ENCODE measurements around the gene ATP12A. TPM values are rescaled to one million over a fixed set of nuclear protein-coding genes. Genes with fewer than 3 reads are reported as not detected.

ATP12A gene
- total RNA-seq, 4 donors from 2014 or later = not detected

DNA sequence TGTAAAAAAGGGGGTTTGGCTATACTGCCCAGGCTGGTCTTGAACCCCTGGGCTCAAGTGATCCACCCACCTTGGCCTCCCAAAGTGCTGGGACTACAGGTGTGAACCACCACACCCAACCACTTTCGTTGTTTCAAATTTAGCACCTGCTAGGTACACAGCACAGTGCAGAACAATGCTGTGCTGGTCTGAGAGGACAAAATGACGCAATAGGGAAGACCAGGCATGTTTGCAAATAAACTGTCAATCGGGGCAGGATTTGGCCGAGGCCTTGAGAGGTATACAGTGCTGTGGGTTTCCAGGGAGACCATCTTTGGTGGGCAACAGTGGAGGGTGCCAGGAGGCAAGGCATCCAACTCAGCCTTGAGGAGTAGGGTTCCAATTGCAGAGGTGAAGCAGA, 37.0 kb downstream of the ATP12A start:
- peaks cover 7 to 10% (median 9%) of the 10 kb centered on the region in 4 donors for H3K4me1 ChIP-seq
- intact Hi-C loops (cut with DNase I) = no loop called here
- H3K27me3 ChIP-seq = peaks cover 0 to 25% (median 0%) of the 10 kb centered on the region in 4 donors
- TF ChIP-seq, protein P1, sequence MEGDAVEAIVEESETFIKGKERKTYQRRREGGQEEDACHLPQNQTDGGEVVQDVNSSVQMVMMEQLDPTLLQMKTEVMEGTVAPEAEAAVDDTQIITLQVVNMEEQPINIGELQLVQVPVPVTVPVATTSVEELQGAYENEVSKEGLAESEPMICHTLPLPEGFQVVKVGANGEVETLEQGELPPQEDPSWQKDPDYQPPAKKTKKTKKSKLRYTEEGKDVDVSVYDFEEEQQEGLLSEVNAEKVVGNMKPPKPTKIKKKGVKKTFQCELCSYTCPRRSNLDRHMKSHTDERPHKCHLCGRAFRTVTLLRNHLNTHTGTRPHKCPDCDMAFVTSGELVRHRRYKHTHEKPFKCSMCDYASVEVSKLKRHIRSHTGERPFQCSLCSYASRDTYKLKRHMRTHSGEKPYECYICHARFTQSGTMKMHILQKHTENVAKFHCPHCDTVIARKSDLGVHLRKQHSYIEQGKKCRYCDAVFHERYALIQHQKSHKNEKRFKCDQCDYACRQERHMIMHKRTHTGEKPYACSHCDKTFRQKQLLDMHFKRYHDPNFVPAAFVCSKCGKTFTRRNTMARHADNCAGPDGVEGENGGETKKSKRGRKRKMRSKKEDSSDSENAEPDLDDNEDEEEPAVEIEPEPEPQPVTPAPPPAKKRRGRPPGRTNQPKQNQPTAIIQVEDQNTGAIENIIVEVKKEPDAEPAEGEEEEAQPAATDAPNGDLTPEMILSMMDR (IDR thresholded peaks at IDR 0.05) = no peak
- TF ChIP-seq EP300 (IDR thresholded peaks at IDR 0.05) = no peak
- no peak for TF ChIP-seq POLR2A (IDR thresholded peaks at IDR 0.05; ENCODE audit: low read depth)
- TF ChIP-seq POLR2AphosphoS5 (IDR thresholded peaks at IDR 0.05) = no peak
- H3K27ac ChIP-seq (replicated peaks in 1 of 4) = no peak overlapping the region
- H3K36me3 ChIP-seq = no peaks in the 10 kb centered on the region
- no peaks in the 10 kb centered on the region for H3K9me3 ChIP-seq
- 62% methylated on average over 4 of the region's 4 CpGs for WGBS
- H3K4me3 ChIP-seq = no peak overlapping the region
- DNase-seq (ENCODE audit: extremely low spot score) = no peak

- intact Hi-C loops (cut with DNase I) = no loop called here
- no peak overlapping the region for H3K4me3 ChIP-seq
- peaks cover 0 to 25% (median 0%) of the 10 kb centered on the region in 4 donors for H3K27me3 ChIP-seq
- H3K9me3 ChIP-seq = no peaks in the 10 kb centered on the region
- 90% methylated on average over 39 of the region's 40 CpGs for WGBS
- DNase-seq (ENCODE audit: extremely low spot score) = no peak
- H3K27ac ChIP-seq (replicated peaks in 1 of 4) = no peak overlapping the region
- no peaks in the 10 kb centered on the region for H3K36me3 ChIP-seq
- no peaks in the 10 kb centered on the region for H3K4me1 ChIP-seq
- TF ChIP-seq, protein P1 (IDR thresholded peaks at IDR 0.05) = no peak
- TF ChIP-seq EP300 (IDR thresholded peaks at IDR 0.05) (no peak), POLR2A (IDR thresholded peaks at IDR 0.05; ENCODE audit: low read depth) (no peak), POLR2AphosphoS5 (IDR thresholded peaks at IDR 0.05) (no peak)
Observed at GRCh38 chr13:24718192-24718965, 38.2 kb downstream of the ATP12A start.

DNA sequence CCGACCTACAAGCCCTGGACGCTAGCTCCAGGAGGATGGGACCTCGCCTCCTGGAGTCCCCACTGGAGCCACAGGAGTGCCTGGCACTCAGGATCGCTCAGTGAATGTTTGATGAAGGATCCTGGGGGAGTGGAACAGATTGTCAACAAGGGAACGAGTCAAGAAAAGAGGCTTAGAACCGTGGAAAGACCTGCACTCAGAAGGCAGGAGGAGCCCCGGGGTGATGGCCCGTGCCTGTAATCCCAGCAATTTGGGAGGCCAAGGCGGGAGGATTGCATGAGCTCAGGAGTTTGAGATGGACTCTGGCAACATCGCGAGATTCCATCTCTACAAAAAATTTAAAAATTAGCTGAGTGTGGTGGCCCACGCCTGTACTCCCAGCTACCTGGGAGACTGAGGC, 38.9 kb downstream of the ATP12A start:
- WGBS = 87% methylated on average over 12 of the region's 12 CpGs
- Histone ChIP-seq H3K27me3 (peaks cover 0 to 25% (median 0%) of the 10 kb centered on the region in 4 donors), H3K4me3 (no peak overlapping the region), H3K36me3 (no peaks in the 10 kb centered on the region), H3K9me3 (no peaks in the 10 kb centered on the region), H3K4me1 (no peaks in the 10 kb centered on the region), H3K27ac (replicated peaks in 1 of 4) (no peak overlapping the region)
- intact Hi-C loops (cut with DNase I) = no loop called here
- TF ChIP-seq POLR2A (IDR thresholded peaks at IDR 0.05; ENCODE audit: low read depth) = no peak
- TF ChIP-seq POLR2AphosphoS5 (IDR thresholded peaks at IDR 0.05) = no peak
- TF ChIP-seq, protein P1 (IDR thresholded peaks at IDR 0.05) = no peak
- no peak for TF ChIP-seq EP300 (IDR thresholded peaks at IDR 0.05)
- DNase-seq (ENCODE audit: extremely low spot score) = no peak

- intact Hi-C loops (cut with DNase I) = no loop called here
- Histone ChIP-seq H3K4me1 (peaks cover 0 to 3% (median 0%) of the 10 kb centered on the region in 4 donors), H3K4me3 (no peak overlapping the region), H3K27ac (replicated peaks in 1 of 4) (no peak overlapping the region), H3K27me3 (peaks cover 0 to 10% (median 0%) of the 10 kb centered on the region in 4 donors), H3K36me3 (no peaks in the 10 kb centered on the region), H3K9me3 (no peaks in the 10 kb centered on the region)
- DNase-seq (ENCODE audit: extremely low spot score) = no peak
- no peak for TF ChIP-seq EP300 (IDR thresholded peaks at IDR 0.05)
- no peak for TF ChIP-seq POLR2AphosphoS5 (IDR thresholded peaks at IDR 0.05)
- no peak for TF ChIP-seq POLR2A (IDR thresholded peaks at IDR 0.05; ENCODE audit: low read depth)
- TF ChIP-seq, protein P1 (IDR thresholded peaks at IDR 0.05) = no peak
- WGBS = 67% methylated on average over 12 of the region's 12 CpGs
Observed at GRCh38 chr13:24723206-24723605, 43.0 kb downstream of the ATP12A start.
